NCI-H345 treated with DMSO at 0.1 percent for 48 hours (cell line): Measurements from ENCODE around the gene OSBP.
"Not testable (repeated sequence)": the region's sequence is repeated elsewhere in the genome, so short reads cannot be mapped to it uniquely, and the experiment has no call there.

ENCODE experiments used
- DNase-seq: peaks from one replicate; lab custom pipeline; 2025; ENCODE audit not compliant: unreplicated experiment; lab: John Stamatoyannopoulos, UW

The OSBP gene

GRCh38 chr11:59615637-59616395 is at the start of gene OSBP:
Gene OSBP, minus strand, starts transcription at chr11:59615774. Its CDS starts 110 bp downstream, at chr11:59615664.
- peak; percentile 99 for DNase-seq

- DNase-seq: no peak
Observed at GRCh38 chr11:59660621-59661020, 45.0 kb upstream of the OSBP start.

- no peak for DNase-seq
Observed at GRCh38 chr11:59659981-59660380, 44.4 kb upstream of the OSBP start.

GRCh38 chr11:59658036-59658435 is 42.5 kb upstream of the OSBP start:
- no peak for DNase-seq

- DNase-seq: no peak
Observed at GRCh38 chr11:59654893-59655292, 39.3 kb upstream of the OSBP start.

- DNase-seq: no peak
Observed at GRCh38 chr11:59647245-59647980, 31.8 kb upstream of the OSBP start.

- DNase-seq: no peak
Observed at GRCh38 chr11:59644528-59644927, 29.0 kb upstream of the OSBP start.

GRCh38 chr11:59643390-59643789 is 27.8 kb upstream of the OSBP start:
- no peak for DNase-seq

GRCh38 chr11:59641156-59641555 is 25.6 kb upstream of the OSBP start:
- DNase-seq: no peak

GRCh38 chr11:59630493-59630892 is 14.9 kb upstream of the OSBP start:
- no peak for DNase-seq

GRCh38 chr11:59629996-59630395 is 14.4 kb upstream of the OSBP start:
- DNase-seq: no peak

GRCh38 chr11:59626969-59627368 is 11.4 kb upstream of the OSBP start:
- not testable (repeated sequence) for DNase-seq

- no peak for DNase-seq
Observed at GRCh38 chr11:59625703-59626102, 10.1 kb upstream of the OSBP start.

GRCh38 chr11:59617876-59618275 is 2.3 kb upstream of the OSBP start:
- DNase-seq: no peak

- DNase-seq: no peak
Observed at GRCh38 chr11:59616396-59616982, 915 bp upstream of the OSBP start.

GRCh38 chr11:59615120-59615636 is 396 bp downstream of the OSBP start:
- peak; percentile 3 for DNase-seq

GRCh38 chr11:59614277-59615119 is 1.1 kb downstream of the OSBP start:
- DNase-seq: no peak

- DNase-seq: peak; percentile 2
Observed at GRCh38 chr11:59611570-59612565, 3.7 kb downstream of the OSBP start.

- DNase-seq: no peak
Observed at GRCh38 chr11:59610289-59610688, 5.3 kb downstream of the OSBP start.
